OCI-LY1 (cell line): ENCODE measurements around the gene ADCY7.

ENCODE experiments used
- H2AFZ ChIP-seq: fragments of 200-600 bp; sonication (generic), shearing (Covaris generic); 2 replicates; pipeline ENCODE4 v1.6.0; 2014; ENCODE audit warnings: antibody characterized with exemption, mild to moderate bottlenecking, low read length
- H3F3A ChIP-seq: fragments of 200-600 bp; sonication (generic), shearing (Covaris generic); 2 replicates; pipeline ENCODE4 v1.6.0; 2014; ENCODE audit warnings: mild to moderate bottlenecking, antibody characterized with exemption, low read length, moderate library complexity; ENCODE audit not compliant: insufficient read depth
- H3K27ac ChIP-seq: fragments of 200-600 bp; sonication (generic); 2 replicates; pipeline ENCODE4 v1.5.1; 2014; ENCODE audit warnings: low read length, mixed run types, mild to moderate bottlenecking, low read depth; ENCODE audit not compliant: poor library complexity, severe bottlenecking
- H3K27me3 ChIP-seq: fragments of 200-600 bp; sonication (generic); 2 replicates; pipeline ENCODE4 v1.6.0; 2014; ENCODE audit warnings: antibody characterized with exemption, mild to moderate bottlenecking, low read length, moderate library complexity; ENCODE audit not compliant: insufficient read depth
- H3K36me3 ChIP-seq: fragments of 200-600 bp; sonication (generic); 2 replicates; pipeline ENCODE4 v1.6.1; 2014; ENCODE audit warnings: mild to moderate bottlenecking, antibody characterized with exemption, low read length, moderate library complexity, mixed read lengths; ENCODE audit not compliant: insufficient read depth
- H3K4me1 ChIP-seq: fragments of 200-600 bp; sonication (generic); 2 replicates; pipeline ENCODE4 v1.5.1; 2014; ENCODE audit warnings: mild to moderate bottlenecking, low read length, moderate library complexity; ENCODE audit not compliant: insufficient read depth, severe bottlenecking
- H3K4me2 ChIP-seq: fragments of 200-600 bp; sonication (generic), shearing (Covaris generic); 2 replicates; pipeline ENCODE4 v1.6.1; 2014; ENCODE audit warnings: low read length
- H3K4me3 ChIP-seq: fragments of 200-600 bp; sonication (generic); 2 replicates; pipeline ENCODE4 v1.5.1; 2014; ENCODE audit warnings: low read length, low read depth, mild to moderate bottlenecking, mixed read lengths; ENCODE audit not compliant: poor library complexity, severe bottlenecking
- H3K79me2 ChIP-seq: fragments of 200-600 bp; shearing (Covaris generic); 2 replicates; pipeline ENCODE4 v1.6.1; 2016; ENCODE audit warnings: mixed run types, low read length, mixed read lengths; ENCODE audit not compliant: insufficient read depth
- H3K9ac ChIP-seq: fragments of 200-600 bp; sonication (generic), shearing (Covaris generic); 2 replicates; pipeline ENCODE4 v1.6.1; 2014; ENCODE audit warnings: mild to moderate bottlenecking, low read length, mixed read lengths
- H3K9me2 ChIP-seq: fragments of 200-600 bp; sonication (generic), shearing (Covaris generic); 2 replicates; pipeline ENCODE4 v1.6.1; 2014; ENCODE audit warnings: low read depth, mild to moderate bottlenecking, low read length, mixed read lengths
- H3K9me3 ChIP-seq: fragments of 200-600 bp; shearing (Covaris generic); 2 replicates; pipeline ENCODE4 v1.6.1; 2014; ENCODE audit warnings: low read length, mixed read lengths
- H4K20me1 ChIP-seq: fragments of 200-600 bp; sonication (generic), shearing (Covaris generic); 2 replicates; pipeline ENCODE4 v1.6.0; 2016; ENCODE audit warnings: mild to moderate bottlenecking, low read length; ENCODE audit not compliant: insufficient read depth
- EZH2 ChIP-seq: fragments of 200-600 bp; sonication (generic), shearing (Covaris generic); IDR thresholded peaks from 2 replicates; pipeline ENCODE4 v1.8.0; 2017; ENCODE audit warnings: borderline replicate concordance, mixed run types, mild to moderate bottlenecking, antibody characterized with exemption, low read length, moderate library complexity, mixed read lengths
- TF ChIP-seq, protein P1 (sequence below): fragments of 200-600 bp; sonication (generic), shearing (Covaris generic); IDR thresholded peaks from 2 replicates; pipeline ENCODE4 v1.5.1; 2017; ENCODE audit warnings: mild to moderate bottlenecking, antibody characterized with exemption, low read length, moderate library complexity, mixed read lengths

Gene ADCY7

DNA sequence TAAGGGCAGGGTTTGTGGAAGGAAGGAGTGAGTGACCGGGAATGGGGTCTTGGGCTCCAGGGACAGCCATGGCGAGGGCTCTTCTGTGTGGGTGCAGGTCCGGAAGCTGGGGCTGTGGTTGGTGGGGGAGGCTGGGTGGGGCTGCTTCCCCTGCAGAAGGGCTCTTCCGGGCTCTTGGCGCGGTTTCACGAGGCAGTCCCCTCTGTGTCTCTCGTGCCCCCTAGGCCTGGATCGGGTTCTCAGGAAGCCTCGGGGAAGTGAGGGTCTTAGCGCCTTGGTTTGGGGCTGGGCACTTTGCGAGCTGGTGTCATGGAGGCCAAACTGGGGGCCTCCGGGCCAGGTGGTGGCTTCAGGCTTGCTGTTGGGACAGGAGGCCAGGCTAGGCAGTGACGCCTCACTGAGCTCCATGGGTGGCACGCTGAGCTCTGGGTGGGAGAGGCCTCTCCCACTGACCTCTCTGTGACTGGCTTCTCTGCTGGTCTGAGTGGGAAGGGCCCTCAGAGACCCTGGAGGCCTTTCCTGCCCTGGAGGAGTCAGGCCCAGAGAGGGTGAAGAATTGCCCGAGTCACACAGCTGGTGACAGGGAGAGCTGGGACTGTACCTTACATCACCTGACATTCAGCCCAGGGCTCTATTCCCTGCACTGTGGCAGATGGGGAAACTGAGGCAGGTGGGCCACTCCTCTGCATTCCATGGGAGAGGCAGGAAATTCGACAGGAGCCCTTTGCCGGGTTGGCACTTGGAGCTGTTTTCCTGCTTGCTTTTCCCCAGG is 8.2 kb downstream of the ADCY7 start:
- Histone ChIP-seq H3K9me3 (no peaks in the 10 kb centered on the region), H3K4me2 (peak overlapping the region; percentile 96), H3K36me3 (no peaks in the 10 kb centered on the region), H3K9ac (peak overlapping the region; percentile 81), H3K4me3 (peak overlapping the region; percentile 69), H3K4me1 (peaks cover 30% of the 10 kb centered on the region), H3K27ac (peak overlapping the region; percentile 80), H2AFZ (no peak overlapping the region), H3K9me2 (no peaks in the 10 kb centered on the region), H3F3A (no peaks in the 10 kb centered on the region), H3K27me3 (no peaks in the 10 kb centered on the region), H4K20me1 (no peaks in the 10 kb centered on the region), H3K79me2 (peaks cover 5% of the 10 kb centered on the region; the same call in 1 of the 2 replicates)
- no peak for TF ChIP-seq EZH2
- TF ChIP-seq, protein P1, sequence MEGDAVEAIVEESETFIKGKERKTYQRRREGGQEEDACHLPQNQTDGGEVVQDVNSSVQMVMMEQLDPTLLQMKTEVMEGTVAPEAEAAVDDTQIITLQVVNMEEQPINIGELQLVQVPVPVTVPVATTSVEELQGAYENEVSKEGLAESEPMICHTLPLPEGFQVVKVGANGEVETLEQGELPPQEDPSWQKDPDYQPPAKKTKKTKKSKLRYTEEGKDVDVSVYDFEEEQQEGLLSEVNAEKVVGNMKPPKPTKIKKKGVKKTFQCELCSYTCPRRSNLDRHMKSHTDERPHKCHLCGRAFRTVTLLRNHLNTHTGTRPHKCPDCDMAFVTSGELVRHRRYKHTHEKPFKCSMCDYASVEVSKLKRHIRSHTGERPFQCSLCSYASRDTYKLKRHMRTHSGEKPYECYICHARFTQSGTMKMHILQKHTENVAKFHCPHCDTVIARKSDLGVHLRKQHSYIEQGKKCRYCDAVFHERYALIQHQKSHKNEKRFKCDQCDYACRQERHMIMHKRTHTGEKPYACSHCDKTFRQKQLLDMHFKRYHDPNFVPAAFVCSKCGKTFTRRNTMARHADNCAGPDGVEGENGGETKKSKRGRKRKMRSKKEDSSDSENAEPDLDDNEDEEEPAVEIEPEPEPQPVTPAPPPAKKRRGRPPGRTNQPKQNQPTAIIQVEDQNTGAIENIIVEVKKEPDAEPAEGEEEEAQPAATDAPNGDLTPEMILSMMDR: peak; percentile 19; the same call in 1 of the 2 replicates

DNA sequence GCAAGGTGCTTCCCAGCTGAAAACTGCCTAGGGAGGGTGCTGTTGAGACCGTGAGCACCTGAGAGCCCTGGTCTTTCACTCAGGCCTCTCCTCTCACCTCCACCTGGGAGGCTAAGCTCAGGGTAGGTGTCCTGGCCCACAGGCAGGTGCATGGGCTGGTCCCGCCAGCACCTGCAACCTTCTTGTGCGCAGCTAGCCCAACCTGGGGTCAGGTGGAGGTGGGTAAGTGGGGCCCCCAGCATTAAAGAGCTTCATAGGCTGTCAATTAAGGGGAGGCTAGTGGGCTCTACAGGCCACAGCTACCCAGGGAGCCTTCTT is 8.7 kb downstream of the ADCY7 start:
- TF ChIP-seq, protein P1: no peak; the same call in 1 of the 2 replicates
- TF ChIP-seq EZH2: no peak
- no peaks in the 10 kb centered on the region for H3K36me3 ChIP-seq
- peak overlapping the region; percentile 80 for H3K27ac ChIP-seq
- H3F3A ChIP-seq: no peaks in the 10 kb centered on the region
- H4K20me1 ChIP-seq: no peaks in the 10 kb centered on the region
- peak overlapping the region; percentile 81; the same call in 1 of the 2 replicates for H3K9ac ChIP-seq
- H3K4me3 ChIP-seq: peak overlapping the region; percentile 69
- no peak overlapping the region for H2AFZ ChIP-seq
- peak overlapping the region; percentile 96 for H3K4me2 ChIP-seq
- H3K79me2 ChIP-seq: peaks cover 5% of the 10 kb centered on the region; the same call in 1 of the 2 replicates
- H3K9me2 ChIP-seq: no peaks in the 10 kb centered on the region
- no peaks in the 10 kb centered on the region for H3K27me3 ChIP-seq
- no peaks in the 10 kb centered on the region for H3K9me3 ChIP-seq
- H3K4me1 ChIP-seq: peaks cover 30% of the 10 kb centered on the region

DNA sequence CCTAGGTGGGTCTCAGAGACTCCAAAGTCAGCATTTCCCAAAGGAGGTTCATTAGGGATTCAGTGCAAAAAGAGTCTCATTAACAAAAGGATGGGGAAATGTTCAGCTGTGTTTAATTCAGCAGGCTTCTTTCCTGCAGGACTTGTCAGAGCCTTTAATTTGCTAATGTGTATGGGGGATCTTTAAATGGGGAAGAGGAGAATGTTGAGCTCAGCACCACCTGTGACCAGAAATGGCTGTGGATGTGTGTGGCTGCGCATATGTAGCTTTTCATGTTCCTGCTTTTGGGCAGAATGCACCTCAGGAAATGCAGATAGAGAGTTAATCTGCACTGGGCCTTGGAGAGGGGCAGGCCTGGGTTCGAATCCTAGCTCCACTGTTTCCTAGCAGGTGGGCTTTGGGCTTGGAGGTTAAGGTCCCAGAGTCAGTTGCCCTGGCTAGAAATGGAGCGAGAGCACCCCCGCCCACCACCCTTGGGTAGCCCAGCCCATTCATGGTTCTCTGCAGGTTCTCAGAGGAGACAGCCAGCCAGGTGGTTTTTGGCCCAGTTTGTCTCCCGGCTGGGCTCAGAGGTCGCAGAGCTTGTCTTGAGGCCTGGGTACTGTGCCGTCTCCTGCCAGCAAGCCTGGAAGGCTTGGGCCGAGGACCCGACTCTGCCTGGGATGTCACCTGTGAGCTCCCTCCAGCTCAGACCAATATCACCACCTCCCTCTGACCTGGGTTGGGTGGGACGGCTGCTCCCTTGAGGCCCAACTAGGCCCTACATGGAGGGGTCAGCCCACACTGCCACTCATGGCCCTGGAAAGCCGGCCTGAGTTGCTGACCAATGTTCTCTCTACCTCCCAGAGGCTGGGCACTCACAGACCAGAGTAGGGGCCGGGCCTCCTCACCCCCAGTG is 9.3 kb downstream of the ADCY7 start:
- Histone ChIP-seq H3K4me3 (peak overlapping the region; percentile 69), H3K9ac (peak overlapping the region; percentile 81; the same call in 1 of the 2 replicates), H4K20me1 (no peaks in the 10 kb centered on the region), H3K4me1 (peaks cover 30% of the 10 kb centered on the region), H3K4me2 (peak overlapping the region; percentile 96), H3K9me3 (no peaks in the 10 kb centered on the region), H3K27ac (peak overlapping the region; percentile 80), H2AFZ (no peak overlapping the region), H3K9me2 (no peaks in the 10 kb centered on the region), H3K79me2 (peaks cover 5% of the 10 kb centered on the region; the same call in 1 of the 2 replicates), H3F3A (no peaks in the 10 kb centered on the region), H3K36me3 (peaks cover 2% of the 10 kb centered on the region; the same call in 1 of the 2 replicates), H3K27me3 (no peaks in the 10 kb centered on the region)
- TF ChIP-seq EZH2: no peak
- TF ChIP-seq, protein P1: no peak
